K562 (cell line): ENCODE measurements around the gene SYNE2. TPM values are rescaled to one million over a fixed set of nuclear protein-coding genes. Genes with fewer than 3 reads are reported as not detected.

Experiments
- ATAC-seq: fragments of 200-7000 bp; cut with Tn5 transposase; 3 replicates; pipeline ENCODE4 v1.9.1; 2020; ENCODE audit warnings: moderate library complexity
- BruUV-seq: library from RNA; stranded (reverse); fragments of 400-500 nt; replicated peaks from 2 replicates; lab custom pipeline; 2021; lab: Mats Ljungman, UMichigan
- CTCF ChIA-PET: fragments of 300-600 bp; formaldehyde crosslinking; extraction: SDS; loops from one replicate; lab custom pipeline; 2021; ENCODE audit warnings: low intra/inter-chr PET ratio; lab: Yijun Ruan, JAX
- POLR2A ChIA-PET: fragments of 300-600, 350-650 bp; sonication (Branson Sonifier 250); formaldehyde crosslinking; extraction: SDS; loops from one replicate; lab custom pipeline; 2021; ENCODE audit warnings: antibody characterized with exemption, inconsistent platforms; lab: Yijun Ruan, JAX
- DNase-seq, 4 experiments: peaks; one replicate each; pipeline versions ENCODE4 v3.0.0 to v3.0.0-alpha.2; 2011 to 2018; ENCODE audit warnings: low spot score in 3 of 4, mixed read lengths in 3 of 4; ENCODE audit errors: extremely low read depth in 1 of 4
- FAIRE-seq: peaks from 2 replicates; lab custom pipeline; 2011; peaks lifted over from hg19 to GRCh38; lab: Jason Lieb, UNC
- H2AFZ ChIP-seq: 2 replicates; pipeline ENCODE4 v1.6.0; 2011; ENCODE audit warnings: low read depth, low read length, control low read depth, inconsistent platforms
- H3K27ac ChIP-seq: fragments of 200-600 bp; 3 replicates; pipeline ENCODE4 v1.8.0; 2011; ENCODE audit warnings: low read depth, mild to moderate bottlenecking, control low read depth, inconsistent platforms, low read length, moderate library complexity, mixed read lengths; ENCODE audit errors: extremely low read depth
- H3K27me3 ChIP-seq, 2 experiments: fragments of 300-600 bp in 1 of 2; 2 replicates in 1 of 2; 3 replicates in 1 of 2; pipeline versions ENCODE4 v1.6.0 to v1.8.0; 2011; ENCODE audit warnings: inconsistent platforms in 2 of 2, low read length in 2 of 2, mild to moderate bottlenecking in 1 of 2, mixed read lengths in 1 of 2, moderate library complexity in 1 of 2; ENCODE audit not compliant: control insufficient read depth in 2 of 2, insufficient read depth in 2 of 2
- H3K36me3 ChIP-seq: fragments of 300-600 bp; 3 replicates; pipeline ENCODE4 v1.8.0; 2011; ENCODE audit warnings: mild to moderate bottlenecking, low read length, inconsistent platforms; ENCODE audit not compliant: control insufficient read depth, insufficient read depth
- H3K4me1 ChIP-seq, 2 experiments: fragments of 200-600 bp in 1 of 2; replicated peaks in 1 of 2; 2 replicates in 1 of 2; 3 replicates in 1 of 2; pipeline versions ENCODE4 v1.5.1 to v1.8.0; 2011; ENCODE audit warnings: inconsistent platforms in 2 of 2, low read length in 2 of 2, mild to moderate bottlenecking in 1 of 2, mixed read lengths in 1 of 2, moderate library complexity in 1 of 2; ENCODE audit not compliant: control insufficient read depth in 2 of 2, insufficient read depth in 2 of 2
- H3K4me2 ChIP-seq: 2 replicates; pipeline ENCODE4 v1.6.1; 2011; ENCODE audit warnings: low read length, control low read depth, inconsistent platforms, mixed read lengths; ENCODE audit not compliant: insufficient read depth
- H3K4me3 ChIP-seq: fragments of 200-600 bp; sonication (generic), shearing (Covaris generic); 2 replicates; pipeline ENCODE4 v1.5.1; 2016; ENCODE audit warnings: control low read depth, inconsistent platforms
- H3K79me2 ChIP-seq: fragments of 200-600 bp; 3 replicates; pipeline ENCODE4 v1.8.0; 2011; ENCODE audit warnings: low read length, inconsistent platforms; ENCODE audit not compliant: control insufficient read depth, insufficient read depth
- H3K9ac ChIP-seq, 2 experiments: 2 replicates each; pipeline versions ENCODE4 v1.6.0 to v1.6.1; 2011; ENCODE audit warnings: low read depth in 2 of 2, low read length in 2 of 2, control low read depth in 1 of 2, inconsistent platforms in 1 of 2, mild to moderate bottlenecking in 1 of 2, mixed read lengths in 1 of 2; ENCODE audit not compliant: insufficient read depth in 1 of 2
- H3K9me1 ChIP-seq: one replicate; pipeline ENCODE4 v1.6.0; 2011; ENCODE audit warnings: inconsistent platforms, mild to moderate bottlenecking, low read length, moderate library complexity; ENCODE audit not compliant: control insufficient read depth, insufficient read depth
- H3K9me3 ChIP-seq: replicated peaks from 2 replicates; pipeline ENCODE4 v1.5.1; 2011; ENCODE audit warnings: low read depth, low read length, inconsistent platforms; ENCODE audit not compliant: control insufficient read depth, insufficient read depth
- H4K20me1 ChIP-seq: replicated peaks from 2 replicates; pipeline ENCODE4 v1.6.1; 2011; ENCODE audit warnings: low read length, inconsistent platforms, mixed read lengths; ENCODE audit not compliant: control insufficient read depth, insufficient read depth
- C11orf30 ChIP-seq: fragments of 450-650 bp; IDR thresholded peaks from 2 replicates; pipeline ENCODE4 v1.6.1; 2016; ENCODE audit warnings: low read depth, mild to moderate bottlenecking
- FOXJ3 ChIP-seq: sonication (generic); formaldehyde crosslinking; IDR thresholded peaks from 2 replicates; pipeline ENCODE4 v1.4.0; 2020; ENCODE audit warnings: mild to moderate bottlenecking, missing genetic modification reagents
- NR2C2 ChIP-seq, 2 experiments: fragments of 200-800 bp in 1 of 2; sonication (Bioruptor generic) in 1 of 2; sonication (generic) in 1 of 2; formaldehyde crosslinking in 1 of 2; IDR thresholded peaks; 2 replicates each; pipeline versions ENCODE4 v1.6.1 to v1.8.0; 2016 to 2022; ENCODE audit warnings: mild to moderate bottlenecking in 1 of 2, missing compliant biosample characterization in 1 of 2, missing genetic modification characterization in 1 of 2, missing genetic modification reagents in 1 of 2
- SETDB1 ChIP-seq: IDR thresholded peaks from one replicate; pipeline ENCODE4 v1.6.1; 2012; ENCODE audit warnings: low read length, control low read depth, inconsistent platforms
- TSC22D4 ChIP-seq: fragments of 450-650 bp; IDR thresholded peaks from 2 replicates; pipeline ENCODE4 v1.6.1; 2016; ENCODE audit warnings: missing genetic modification characterization, missing biosample characterization, control low read depth
- ZKSCAN8 ChIP-seq: fragments of 200-800 bp; sonication (Bioruptor generic); IDR thresholded peaks from 2 replicates; pipeline ENCODE4 v1.6.1; 2016; ENCODE audit warnings: missing genetic modification characterization, missing compliant biosample characterization
- ZNF589 ChIP-seq: fragments of 200-800 bp; sonication (Bioruptor generic); IDR thresholded peaks from 2 replicates; pipeline ENCODE4 v1.6.1; 2016; ENCODE audit warnings: low read depth, missing genetic modification characterization, missing compliant biosample characterization
- WGBS: fragments of 100-300 bp; shearing (Covaris generic); methylation state at CpG from one replicate; pipeline ENCODE4 v1.1.6; 2016; ENCODE audit warnings: low coverage, mixed read lengths; ENCODE audit not compliant: insufficient coverage; ENCODE audit errors: missing lambda C conversion rate; 5-methylcytosine and 5-hydroxymethylcytosine counted together
- in situ Hi-C: fragments of 300-500 bp; cut with MboI; formaldehyde crosslinking; loops from 4 replicates; pipeline ENCODE4 v1.15.0; 2018; ENCODE audit warnings: inconsistent platforms, mixed read lengths
- intact Hi-C: fragments of 100-400 bp; cut with micrococcal nuclease; formaldehyde crosslinking; loops from 2 replicates; pipeline ENCODE4 v1.14.2; 2022
- polyA plus RNA-seq, 8 experiments: library from polyadenylated mRNA; depleted of rRNA in 4 of 8; stranded (reverse) in 5 of 8; unstranded in 3 of 8; fragments of >200 nt; fragmentation: Nextera tagmentation in 2 of 8; fragmentation: Illumina TruSeq in 1 of 8; extraction: Ambion mirVana in 2 of 8; extraction: Trizol in 1 of 8; gene quantifications; 2 replicates each; pipeline versions ENCODE4 v1.2.1 to v1.2.3, GENCODE V29; 2011 to 2014; ENCODE audit warnings: inconsistent platforms in 1 of 8, missing spikeins in 1 of 8
- total RNA-seq, 7 experiments: library from RNA; depleted of rRNA in 6 of 7; stranded (reverse); fragments of >200 nt in 6 of 7; fragmentation: Illumina TruSeq in 2 of 7; extraction: Trizol in 2 of 7; gene quantifications; 2 replicates each; pipeline versions ENCODE4 v1.2.1 to v1.2.3, GENCODE V29; 2011 to 2021; ENCODE audit warnings: low replicate concordance in 1 of 7
- TF ChIP-seq, protein P1 (sequence below): IDR thresholded peaks from 2 replicates; pipeline ENCODE4 v1.6.1; 2016; ENCODE audit warnings: missing genetic modification characterization, missing compliant biosample characterization
- TF ChIP-seq, protein P2 (sequence below): fragments of 450-650 bp; formaldehyde crosslinking; IDR thresholded peaks from 2 replicates; pipeline ENCODE4 v1.4.0; 2020; ENCODE audit warnings: mild to moderate bottlenecking, moderate library complexity
- TF ChIP-seq, protein P3 (sequence below): fragments of 450-650 bp; IDR thresholded peaks from 2 replicates; pipeline ENCODE4 v1.6.1; 2017; ENCODE audit warnings: mild to moderate bottlenecking, moderate library complexity

The SYNE2 gene
- total and polyA plus RNA-seq, 9 of the 15 experiments (the other 6 are each of a cell fraction or from before 2014, with no cell fraction given), result 0.06 to 0.53 (median 0.11) TPM

DNA sequence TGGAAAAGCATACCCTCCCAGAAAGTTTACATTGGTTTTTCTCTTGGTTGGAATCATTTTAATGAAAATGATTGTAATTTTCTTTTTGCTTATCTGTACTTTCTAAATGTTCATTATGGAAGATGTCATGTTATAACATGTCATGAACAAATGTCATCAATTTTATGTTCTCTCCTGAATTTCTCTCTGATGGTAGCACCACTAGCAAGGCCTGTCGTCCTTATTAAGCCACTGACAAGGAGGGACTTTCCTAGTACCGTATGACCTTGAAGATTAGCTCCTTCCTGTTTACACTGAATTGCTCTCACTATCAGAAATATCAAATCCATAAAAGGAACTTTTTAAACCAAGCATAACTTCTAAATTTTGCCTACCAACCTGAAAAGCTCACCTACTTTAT is 342.4 kb downstream of the SYNE2 start (continued):
- no peak for TF ChIP-seq TSC22D4
- no peak for TF ChIP-seq ZKSCAN8 (CRISPR knock-in tag)
- no peak for TF ChIP-seq ZNF589
- TF ChIP-seq, all 486 proteins: peak for 2

DNA sequence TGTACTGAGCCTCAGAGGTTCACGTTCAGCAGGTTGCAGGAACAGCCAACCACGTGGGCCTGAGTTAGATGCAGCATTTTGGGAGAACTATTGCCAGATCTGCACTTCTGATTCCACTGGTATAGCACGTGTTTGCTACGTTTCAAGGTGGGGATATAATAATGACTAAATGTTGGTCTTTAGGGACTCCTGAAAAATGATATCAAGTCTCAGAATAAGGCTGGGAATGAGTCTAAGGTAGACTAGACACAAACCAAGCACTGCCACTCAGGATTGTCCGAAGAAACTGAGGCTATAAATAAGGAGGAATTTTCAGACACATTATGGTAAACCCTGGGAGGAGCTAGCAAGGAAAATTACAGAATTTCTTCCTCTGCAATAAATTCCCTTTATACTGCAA is 343.3 kb downstream of the SYNE2 start:
- Histone ChIP-seq H2AFZ (peak overlapping the region; percentile 68), H3K79me2 (no peaks in the 10 kb centered on the region), H3K27ac (no peak overlapping the region), H3K4me1 (peaks cover 5 to 22% of the 10 kb centered on the region in 2 experiments; a peak in 4 of 5 replicates), H3K36me3 (no peaks in the 10 kb centered on the region), H3K4me2 (no peak overlapping the region), H3K9me3 (no peaks in the 10 kb centered on the region), H3K4me3 (no peak overlapping the region), H3K9me1 (no peaks in the 10 kb centered on the region), H4K20me1 (no peaks in the 10 kb centered on the region), H3K9ac (no peak overlapping the region), H3K27me3 (no peaks in the 10 kb centered on the region)
- WGBS, result 30% methylated on average over 5 of the region's 5 CpGs
- ATAC-seq (peak; percentile 26; the same call in 2 of the 3 replicates), DNase-seq (no peak), FAIRE-seq (no peak)
- intact Hi-C loops (no loop called here), in situ Hi-C loops (no loop called here)
- POLR2A ChIA-PET, result interaction anchor here (1.0 to 1.7 kb wide), 2 partner anchors 12 to 14 kb away, joined by 3 to 4 read pairs; no protein-coding TSS in a partner anchor
- BruUV-seq, result no TSS peak
- CTCF ChIA-PET, result no interaction called here
- TF ChIP-seq, protein P1, sequence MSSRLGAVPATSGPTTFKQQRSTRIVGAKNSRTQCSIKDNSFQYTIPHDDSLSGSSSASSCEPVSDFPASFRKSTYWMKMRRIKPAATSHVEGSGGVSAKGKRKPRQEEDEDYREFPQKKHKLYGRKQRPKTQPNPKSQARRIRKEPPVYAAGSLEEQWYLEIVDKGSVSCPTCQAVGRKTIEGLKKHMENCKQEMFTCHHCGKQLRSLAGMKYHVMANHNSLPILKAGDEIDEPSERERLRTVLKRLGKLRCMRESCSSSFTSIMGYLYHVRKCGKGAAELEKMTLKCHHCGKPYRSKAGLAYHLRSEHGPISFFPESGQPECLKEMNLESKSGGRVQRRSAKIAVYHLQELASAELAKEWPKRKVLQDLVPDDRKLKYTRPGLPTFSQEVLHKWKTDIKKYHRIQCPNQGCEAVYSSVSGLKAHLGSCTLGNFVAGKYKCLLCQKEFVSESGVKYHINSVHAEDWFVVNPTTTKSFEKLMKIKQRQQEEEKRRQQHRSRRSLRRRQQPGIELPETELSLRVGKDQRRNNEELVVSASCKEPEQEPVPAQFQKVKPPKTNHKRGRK, result no peak
- TF ChIP-seq, protein P2, sequence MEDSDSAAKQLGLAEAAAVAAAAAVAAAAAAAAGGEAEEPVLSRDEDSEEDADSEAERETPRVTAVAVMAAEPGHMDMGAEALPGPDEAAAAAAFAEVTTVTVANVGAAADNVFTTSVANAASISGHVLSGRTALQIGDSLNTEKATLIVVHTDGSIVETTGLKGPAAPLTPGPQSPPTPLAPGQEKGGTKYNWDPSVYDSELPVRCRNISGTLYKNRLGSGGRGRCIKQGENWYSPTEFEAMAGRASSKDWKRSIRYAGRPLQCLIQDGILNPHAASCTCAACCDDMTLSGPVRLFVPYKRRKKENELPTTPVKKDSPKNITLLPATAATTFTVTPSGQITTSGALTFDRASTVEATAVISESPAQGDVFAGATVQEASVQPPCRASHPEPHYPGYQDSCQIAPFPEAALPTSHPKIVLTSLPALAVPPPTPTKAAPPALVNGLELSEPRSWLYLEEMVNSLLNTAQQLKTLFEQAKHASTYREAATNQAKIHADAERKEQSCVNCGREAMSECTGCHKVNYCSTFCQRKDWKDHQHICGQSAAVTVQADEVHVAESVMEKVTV (CRISPR knock-in tag), result no peak
- TF ChIP-seq NR2C2 (CRISPR knock-in tag; IDR thresholded peaks at IDR 0.05), result no peak
- TF ChIP-seq NR2C2 (tag; IDR thresholded peaks at IDR 0.05), result no peak
- TF ChIP-seq C11orf30, result no peak
- no peak for TF ChIP-seq FOXJ3 (CRISPR knock-in tag)
- TF ChIP-seq, protein P3, sequence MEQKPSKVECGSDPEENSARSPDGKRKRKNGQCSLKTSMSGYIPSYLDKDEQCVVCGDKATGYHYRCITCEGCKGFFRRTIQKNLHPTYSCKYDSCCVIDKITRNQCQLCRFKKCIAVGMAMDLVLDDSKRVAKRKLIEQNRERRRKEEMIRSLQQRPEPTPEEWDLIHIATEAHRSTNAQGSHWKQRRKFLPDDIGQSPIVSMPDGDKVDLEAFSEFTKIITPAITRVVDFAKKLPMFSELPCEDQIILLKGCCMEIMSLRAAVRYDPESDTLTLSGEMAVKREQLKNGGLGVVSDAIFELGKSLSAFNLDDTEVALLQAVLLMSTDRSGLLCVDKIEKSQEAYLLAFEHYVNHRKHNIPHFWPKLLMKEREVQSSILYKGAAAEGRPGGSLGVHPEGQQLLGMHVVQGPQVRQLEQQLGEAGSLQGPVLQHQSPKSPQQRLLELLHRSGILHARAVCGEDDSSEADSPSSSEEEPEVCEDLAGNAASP, result no peak
- TF ChIP-seq SETDB1, result no peak
